IMR-90 (cell line): Measurements from ENCODE around the gene MDH1B.

Experiments
- CTCF ChIP-seq: conservative IDR thresholded peaks from 2 replicates; pipeline ENCODE4 v1.5.1; 2012; ENCODE audit warnings: mild to moderate bottlenecking, low read depth, low read length, improper control_type of control experiment
- FOS ChIP-seq: fragments of 150-350 bp; IDR thresholded peaks from 2 replicates; pipeline ENCODE4 v1.6.1; 2016; ENCODE audit warnings: low read depth, low read length
- NFE2L2 ChIP-seq: fragments of 150-350 bp; IDR thresholded peaks from 2 replicates; pipeline ENCODE4 v1.6.1; 2016; ENCODE audit warnings: low read depth, mild to moderate bottlenecking, low read length
- POLR2A ChIP-seq: IDR thresholded peaks from 2 replicates; pipeline ENCODE4 v1.6.1; 2012; ENCODE audit warnings: mild to moderate bottlenecking, low read depth, low read length
- RAD21 ChIP-seq: IDR thresholded peaks from 2 replicates; pipeline ENCODE4 v1.6.1; 2012; ENCODE audit warnings: low read length, improper control_type of control experiment
- RCOR1 ChIP-seq: IDR thresholded peaks from 2 replicates; pipeline ENCODE4 v1.6.1; 2012; ENCODE audit warnings: mild to moderate bottlenecking, low read length, improper control_type of control experiment; ENCODE audit not compliant: insufficient replicate concordance
- RFX5 ChIP-seq: IDR thresholded peaks from 2 replicates; pipeline ENCODE4 v1.8.0; 2012; ENCODE audit warnings: low read depth, mild to moderate bottlenecking, low read length, moderate library complexity
- SMC3 ChIP-seq: fragments of 150-350 bp; IDR thresholded peaks from 2 replicates; pipeline ENCODE4 v1.6.1; 2016; ENCODE audit warnings: low read depth, mild to moderate bottlenecking, antibody characterized with exemption, low read length, moderate library complexity

DNA sequence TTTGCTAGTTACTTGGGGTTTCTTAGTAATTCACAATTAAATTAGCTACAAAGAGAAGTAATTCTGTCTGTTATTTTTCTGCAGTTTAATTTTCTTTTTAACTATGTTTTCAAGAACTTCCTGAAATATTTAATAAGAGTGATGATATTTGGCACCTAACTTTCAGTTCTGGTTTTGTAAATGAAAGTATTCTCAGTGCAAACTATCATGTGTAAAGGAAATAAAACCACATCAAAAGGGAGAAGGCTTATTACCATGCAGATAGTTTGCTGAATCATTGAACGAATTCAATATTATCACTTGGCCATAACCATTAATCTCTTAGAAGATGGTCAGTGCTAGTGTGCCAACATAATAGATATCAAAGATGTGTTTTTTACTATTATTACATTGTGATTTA, 76.1 kb downstream of the MDH1B start:
- TF ChIP-seq CTCF (no peak), POLR2A (no peak), RCOR1 (no peak), RAD21 (no peak), RFX5 (no peak), SMC3 (no peak), FOS (no peak), NFE2L2 (no peak)
